G401.6 (cell line): Measurements from ENCODE around the gene TUBA4B.

Experiments used
- FAIRE-seq: peaks from 2 replicates; lab custom pipeline; 2012; peaks lifted over from hg19 to GRCh38; lab: Jason Lieb, UNC

The TUBA4B gene

GRCh38 chr2:219218732-219219701, 34.0 kb upstream of the TUBA4B start, which contains the start of gene ABCB6:
Gene ABCB6 (minus strand): TSS chr2:219218958. CDS start chr2:219218673, 285 bp downstream.
- peak; percentile 73 for FAIRE-seq

GRCh38 chr2:219219784-219220532, 33.1 kb upstream of the TUBA4B start:
- no peak for FAIRE-seq

GRCh38 chr2:219220652-219221402, 32.2 kb upstream of the TUBA4B start:
- FAIRE-seq, result no peak

GRCh38 chr2:219221957-219222518, 31.0 kb upstream of the TUBA4B start:
- no peak for FAIRE-seq

GRCh38 chr2:219223831-219224610, 29.0 kb upstream of the TUBA4B start:
- no peak for FAIRE-seq

- no peak for FAIRE-seq
Measured at GRCh38 chr2:219225350-219225749, 27.7 kb upstream of the TUBA4B start.

- no peak for FAIRE-seq
Measured at GRCh38 chr2:219228041-219228910, 24.8 kb upstream of the TUBA4B start.

- FAIRE-seq, result no peak
Measured at GRCh38 chr2:219228911-219229304, 24.1 kb upstream of the TUBA4B start.

GRCh38 chr2:219229305-219230058, 23.6 kb upstream of the TUBA4B start, which contains the start of the genes ANKZF1 and ATG9A:
Gene ANKZF1 (plus strand): TSS chr2:219229806. CDS start chr2:219230258, 452 bp downstream.
Gene ATG9A (minus strand): TSS chr2:219229636. CDS start chr2:219228024, 1,612 bp downstream.
- FAIRE-seq, result peak; percentile 98

GRCh38 chr2:219230059-219230540, 22.9 kb upstream of the TUBA4B start:
- no peak for FAIRE-seq

- FAIRE-seq, result no peak
Measured at GRCh38 chr2:219234331-219234730, 18.7 kb upstream of the TUBA4B start.

- FAIRE-seq, result no peak
Measured at GRCh38 chr2:219243291-219243761, 9.7 kb upstream of the TUBA4B start.

GRCh38 chr2:219244789-219245147, 8.3 kb upstream of the TUBA4B start:
- FAIRE-seq, result no peak

GRCh38 chr2:219245148-219245898, 7.7 kb upstream of the TUBA4B start, which contains the start of the genes GLB1L and STK16:
Gene GLB1L (minus strand): TSS chr2:219245444. CDS start chr2:219243573, 1,871 bp downstream.
Gene STK16 (plus strand): TSS chr2:219245479. CDS start chr2:219246000, 521 bp downstream.
- no peak for FAIRE-seq

- no peak for FAIRE-seq
Measured at GRCh38 chr2:219245899-219246230, 7.2 kb upstream of the TUBA4B start.

GRCh38 chr2:219246559-219246958, 6.5 kb upstream of the TUBA4B start:
- no peak for FAIRE-seq

- no peak for FAIRE-seq
Measured at GRCh38 chr2:219247678-219248642, 5.1 kb upstream of the TUBA4B start.
